ENCODE measurements around the gene COLGALT1.

DNA sequence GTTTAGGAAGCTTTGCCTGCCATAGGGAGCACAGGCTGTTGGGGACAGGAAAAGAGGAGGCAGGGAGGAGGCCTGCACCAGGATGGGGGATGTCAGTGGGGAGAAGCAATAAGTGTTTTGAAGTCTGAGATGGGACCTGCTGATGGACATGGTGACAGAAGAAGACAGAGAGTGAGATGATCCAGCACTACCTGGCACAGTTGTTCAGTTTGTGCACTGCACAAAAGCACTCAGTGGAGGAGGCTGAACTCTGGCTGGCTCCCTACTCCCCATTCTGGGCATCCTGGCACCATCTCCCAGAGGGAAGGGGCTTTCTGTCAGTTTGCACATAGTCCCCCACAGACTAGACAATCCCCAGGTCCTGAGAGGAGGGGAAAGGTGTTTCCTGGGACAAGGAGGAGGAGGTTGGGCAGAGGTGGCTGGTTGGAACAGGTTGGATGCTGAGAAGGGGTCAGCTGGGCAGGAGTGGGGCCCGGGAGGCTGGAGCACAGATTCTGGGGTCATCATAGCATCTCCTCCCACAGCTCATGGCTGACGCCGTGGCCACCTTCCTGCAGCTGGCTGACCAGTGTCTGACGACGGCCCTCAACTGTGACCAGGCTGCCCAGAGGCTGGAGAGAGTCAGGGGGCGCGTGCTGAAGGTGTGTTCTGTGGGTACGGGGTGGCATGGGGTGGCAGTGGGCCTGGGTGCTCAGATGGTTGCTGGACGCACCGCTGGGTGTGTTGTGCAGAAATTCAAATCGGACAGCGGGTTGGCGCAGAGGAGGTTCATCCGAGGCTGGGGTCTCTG, 12.5 kb upstream of the COLGALT1 start:
- TF ChIP-seq ZFP41 (tag by site-specific recombination; IDR thresholded peaks at IDR 0.05; ENCODE audit: borderline replicate concordance) (no peak), CTCF (tag by site-specific recombination; IDR thresholded peaks at IDR 0.05) (no peak)
